Activated CD8-positive, alpha-beta T cell treated with anti-CD3 and anti-CD28 coated beads for 36 hours (primary cell): ENCODE data around the gene CYTH1. TPM values are rescaled to one million over a fixed set of nuclear protein-coding genes. Genes with fewer than 3 reads are reported as not detected.

ENCODE experiments used
- ATAC-seq: fragments of 200-7000 bp; cut with Tn5 transposase; one replicate; pipeline ENCODE4 v1.10.0; 2021; ENCODE audit warnings: mild to moderate bottlenecking, moderate library complexity
- CTCF ChIA-PET: fragments of 350-600 bp; sonication (Branson Sonifier 250); formaldehyde crosslinking; loops from one replicate; lab custom pipeline; 2021; ENCODE audit warnings: antibody characterized with exemption; lab: Charles Lee
- POLR2A ChIA-PET: fragments of 350-600 bp; sonication (Branson Sonifier 250); formaldehyde crosslinking; loops from one replicate; lab custom pipeline; 2021; ENCODE audit warnings: antibody characterized with exemption; lab: Charles Lee
- DNase-seq: peaks from one replicate; pipeline ENCODE4 v3.0.0-alpha.2; 2020
- H3K27ac Mint-ChIP-seq: one replicate; pipeline ENCODE4 v1.8.0; 2021; ENCODE audit warnings: mild to moderate bottlenecking, mixed read lengths
- H3K27me3 Mint-ChIP-seq: one replicate; pipeline ENCODE4 v1.8.0; 2021; ENCODE audit warnings: mixed read lengths
- H3K36me3 Mint-ChIP-seq: one replicate; pipeline ENCODE4 v1.8.0; 2021; ENCODE audit warnings: low read depth, mixed read lengths
- H3K4me1 Mint-ChIP-seq: one replicate; pipeline ENCODE4 v1.8.0; 2021; ENCODE audit warnings: low read depth, mixed read lengths
- H3K4me3 Mint-ChIP-seq: one replicate; pipeline ENCODE4 v1.8.0; 2021; ENCODE audit warnings: mild to moderate bottlenecking, moderate library complexity, mixed read lengths
- H3K9me3 Mint-ChIP-seq: one replicate; pipeline ENCODE4 v1.8.0; 2021; ENCODE audit warnings: mixed read lengths
- intact Hi-C: fragments of 100-400 bp; cut with micrococcal nuclease; formaldehyde crosslinking; loops from one replicate; pipeline ENCODE4 v1.10.0; 2022
- total RNA-seq, 2 experiments: library from RNA; stranded (reverse); gene quantifications; one replicate each; pipeline ENCODE4 v1.2.3, GENCODE V29; 2021
- TF ChIP-seq, protein P1 (sequence below): fragments of 200-600 bp; IDR thresholded peaks from one replicate; pipeline ENCODE4 v1.8.0; 2022; ENCODE audit warnings: antibody characterized with exemption, mild to moderate bottlenecking

CYTH1 gene
- total RNA-seq, 2 experiments from 2014 or later, result 95.1 to 96.0 TPM

DNA sequence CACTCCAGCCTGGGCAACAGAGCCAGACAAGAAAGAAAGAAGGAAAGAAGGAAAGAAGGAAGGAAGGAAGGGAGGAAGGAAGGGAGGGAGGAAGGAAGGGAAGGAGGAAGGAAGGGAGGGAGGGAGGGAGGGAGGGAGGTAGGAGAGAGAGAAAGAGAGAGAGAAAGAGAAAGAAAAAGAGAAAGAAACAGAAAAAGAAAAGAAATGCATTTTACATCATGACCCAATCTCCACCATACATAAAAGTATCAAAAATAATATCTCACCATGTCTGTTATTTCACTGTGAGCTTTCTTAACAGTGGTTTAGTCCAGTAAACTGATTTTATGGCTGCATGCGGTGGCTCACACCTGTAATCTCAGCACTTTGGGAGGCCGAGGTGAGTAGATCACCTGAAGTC, 70.0 kb downstream of the CYTH1 start:
- Mint-ChIP-seq H3K4me1 (peaks cover 81% of the 10 kb centered on the region), H3K27me3 (no peaks in the 10 kb centered on the region), H3K4me3 (no peak overlapping the region), H3K27ac (peak overlapping the region; percentile 85), H3K36me3 (peaks cover 16% of the 10 kb centered on the region), H3K9me3 (no peaks in the 10 kb centered on the region)
- CTCF ChIA-PET, result interaction anchor here (0.6 to 7.6 kb wide), 4 partner anchors 10 to 30 kb away, joined by 3 to 55 read pairs (median 4); no protein-coding TSS in a partner anchor
- TF ChIP-seq, protein P1, sequence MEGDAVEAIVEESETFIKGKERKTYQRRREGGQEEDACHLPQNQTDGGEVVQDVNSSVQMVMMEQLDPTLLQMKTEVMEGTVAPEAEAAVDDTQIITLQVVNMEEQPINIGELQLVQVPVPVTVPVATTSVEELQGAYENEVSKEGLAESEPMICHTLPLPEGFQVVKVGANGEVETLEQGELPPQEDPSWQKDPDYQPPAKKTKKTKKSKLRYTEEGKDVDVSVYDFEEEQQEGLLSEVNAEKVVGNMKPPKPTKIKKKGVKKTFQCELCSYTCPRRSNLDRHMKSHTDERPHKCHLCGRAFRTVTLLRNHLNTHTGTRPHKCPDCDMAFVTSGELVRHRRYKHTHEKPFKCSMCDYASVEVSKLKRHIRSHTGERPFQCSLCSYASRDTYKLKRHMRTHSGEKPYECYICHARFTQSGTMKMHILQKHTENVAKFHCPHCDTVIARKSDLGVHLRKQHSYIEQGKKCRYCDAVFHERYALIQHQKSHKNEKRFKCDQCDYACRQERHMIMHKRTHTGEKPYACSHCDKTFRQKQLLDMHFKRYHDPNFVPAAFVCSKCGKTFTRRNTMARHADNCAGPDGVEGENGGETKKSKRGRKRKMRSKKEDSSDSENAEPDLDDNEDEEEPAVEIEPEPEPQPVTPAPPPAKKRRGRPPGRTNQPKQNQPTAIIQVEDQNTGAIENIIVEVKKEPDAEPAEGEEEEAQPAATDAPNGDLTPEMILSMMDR, result no peak
- intact Hi-C loops, result no loop called here
- DNase-seq (no peak), ATAC-seq (no peak)
- POLR2A ChIA-PET, result no interaction called here

DNA sequence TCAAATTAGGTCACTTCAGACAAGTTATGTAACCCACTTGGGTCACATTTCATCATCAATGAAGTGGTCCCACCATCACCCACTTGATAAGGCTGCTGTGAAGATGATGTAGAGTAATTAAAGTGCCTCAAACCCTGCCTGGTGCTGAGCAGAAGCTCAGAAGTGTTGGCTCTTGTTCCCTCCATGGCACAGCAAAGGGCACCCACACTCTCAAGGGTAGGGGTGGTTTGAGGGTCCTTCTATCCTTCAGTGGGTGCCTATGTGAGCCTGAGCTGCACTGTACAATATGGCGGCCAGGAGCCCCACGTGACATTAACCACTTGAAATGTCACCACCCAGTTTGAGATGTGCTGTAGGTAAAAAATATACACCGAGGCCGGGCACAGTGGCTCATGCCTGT, 71.5 kb downstream of the CYTH1 start:
- ChIA-PET POLR2A (interaction anchor here (1.0 to 2.5 kb wide), 7 partner anchors 11 to 69 kb away, joined by 3 to 9 read pairs (median 5); no protein-coding TSS in a partner anchor), CTCF (interaction anchor here (1.0 to 7.6 kb wide), 7 partner anchors 12 to 74 kb away, joined by 3 to 55 read pairs (median 14); no protein-coding TSS in a partner anchor)
- intact Hi-C loops, result no loop called here
- Mint-ChIP-seq H3K27me3 (no peaks in the 10 kb centered on the region), H3K36me3 (peaks cover 19% of the 10 kb centered on the region), H3K4me1 (peaks cover 70% of the 10 kb centered on the region), H3K9me3 (no peaks in the 10 kb centered on the region), H3K4me3 (peak overlapping the region; percentile 5), H3K27ac (peak overlapping the region; percentile 87)
- no peak for ATAC-seq
- TF ChIP-seq, protein P1, result no peak
- no peak for DNase-seq

DNA sequence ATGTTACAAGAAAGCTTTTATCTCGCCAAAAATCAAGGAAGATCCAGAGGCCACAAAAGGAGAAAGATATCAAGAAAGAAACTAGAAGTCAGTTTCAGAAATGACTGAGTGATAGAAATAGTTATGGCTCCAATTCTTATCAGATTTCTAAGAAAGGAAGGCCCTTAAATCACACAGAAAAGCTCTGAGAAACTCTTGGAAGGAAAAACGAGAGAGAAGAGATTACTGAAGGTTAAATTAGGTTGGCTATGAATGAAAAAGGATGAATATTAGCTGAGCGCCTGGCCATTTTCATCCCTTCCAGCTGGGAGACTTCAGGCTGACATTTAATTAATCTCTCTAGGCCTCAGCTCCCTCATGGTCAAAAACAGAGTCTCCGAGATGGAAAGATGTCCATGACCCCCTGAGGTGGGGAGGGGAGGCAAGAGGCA, 72.3 kb downstream of the CYTH1 start:
- H3K4me3 Mint-ChIP-seq, result peak overlapping the region; percentile 17
- H3K27ac Mint-ChIP-seq, result peak overlapping the region; percentile 87
- TF ChIP-seq, protein P1, result no peak
- no peaks in the 10 kb centered on the region for H3K27me3 Mint-ChIP-seq
- DNase-seq, result no peak
- peak; percentile 13 for ATAC-seq
- peaks cover 70% of the 10 kb centered on the region for H3K4me1 Mint-ChIP-seq
- POLR2A ChIA-PET, result interaction anchor here (0.6 to 2.5 kb wide), 17 partner anchors 8 to 1233 kb away, joined by 3 to 9 read pairs (median 4); no protein-coding TSS in a partner anchor
- CTCF ChIA-PET, result interaction anchor here (0.7 to 7.6 kb wide), 25 partner anchors 13 to 264 kb away, joined by 3 to 55 read pairs (median 5); no protein-coding TSS in a partner anchor
- no peaks in the 10 kb centered on the region for H3K9me3 Mint-ChIP-seq
- H3K36me3 Mint-ChIP-seq, result peaks cover 27% of the 10 kb centered on the region
- intact Hi-C loops, result loop anchor here (5.0 kb wide), 1 partner anchor 38 kb away; no protein-coding TSS in a partner anchor

DNA sequence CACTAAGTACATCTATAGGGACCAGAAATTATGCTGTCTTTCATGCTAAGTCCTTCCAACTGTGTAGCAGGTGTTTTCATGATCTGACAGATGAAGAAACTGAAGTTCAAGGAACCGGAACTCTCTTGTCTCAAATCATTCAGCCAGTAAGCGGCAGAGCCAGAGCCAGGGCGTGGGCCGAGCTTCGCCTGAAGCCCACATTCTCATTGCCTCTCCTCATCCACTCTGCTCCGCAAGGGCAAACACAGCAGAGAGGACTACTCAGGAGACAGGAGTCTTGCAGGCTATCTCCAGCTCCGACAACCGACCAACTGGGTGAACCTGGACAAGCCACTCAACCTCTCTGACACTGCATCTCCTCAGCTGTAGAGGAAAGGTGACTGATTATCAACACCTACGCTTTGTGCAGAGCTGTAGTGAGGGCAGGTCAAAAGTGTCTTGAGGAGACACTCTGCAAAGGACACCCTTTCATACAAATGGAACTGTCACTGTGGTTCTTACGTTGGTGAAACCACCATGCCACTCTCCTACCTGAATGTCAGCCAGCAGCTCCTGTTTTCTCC, 72.9 kb downstream of the CYTH1 start:
- POLR2A ChIA-PET, result interaction anchor here (0.6 to 2.5 kb wide), 17 partner anchors 9 to 1233 kb away, joined by 3 to 9 read pairs (median 4); no protein-coding TSS in a partner anchor
- Mint-ChIP-seq H3K27me3 (no peaks in the 10 kb centered on the region), H3K9me3 (no peaks in the 10 kb centered on the region), H3K36me3 (peaks cover 22% of the 10 kb centered on the region), H3K4me1 (peaks cover 68% of the 10 kb centered on the region), H3K27ac (peak overlapping the region; percentile 87), H3K4me3 (peak overlapping the region; percentile 26)
- ATAC-seq (peak; percentile 74), DNase-seq (peak; percentile 41)
- TF ChIP-seq, protein P1, result no peak
- CTCF ChIA-PET, result interaction anchor here (0.7 to 7.6 kb wide), 33 partner anchors 8 to 264 kb away, joined by 3 to 55 read pairs (median 5); partner anchors contain the start of gene CYTH1
- intact Hi-C loops, result loop anchor here (5.0 kb wide), 1 partner anchor 38 kb away; no protein-coding TSS in a partner anchor
